K562 (cell line): ENCODE measurements around the gene TSPAN15. TPM values are rescaled to one million over a fixed set of nuclear protein-coding genes. Genes with fewer than 3 reads are reported as not detected.

Source experiments
- ATAC-seq: fragments of 200-7000 bp; cut with Tn5 transposase; 3 replicates; pipeline ENCODE4 v1.9.1; 2020; ENCODE audit warnings: moderate library complexity
- BruUV-seq: library from RNA; stranded (reverse); fragments of 400-500 nt; replicated peaks from 2 replicates; lab custom pipeline; 2021; lab: Mats Ljungman, UMichigan
- CTCF ChIA-PET: fragments of 300-600 bp; formaldehyde crosslinking; extraction: SDS; loops from one replicate; lab custom pipeline; 2021; ENCODE audit warnings: low intra/inter-chr PET ratio; lab: Yijun Ruan, JAX
- POLR2A ChIA-PET: fragments of 300-600, 350-650 bp; sonication (Branson Sonifier 250); formaldehyde crosslinking; extraction: SDS; loops from one replicate; lab custom pipeline; 2021; ENCODE audit warnings: antibody characterized with exemption, inconsistent platforms; lab: Yijun Ruan, JAX
- DNase-seq, 4 experiments: peaks; one replicate each; pipeline versions ENCODE4 v3.0.0 to v3.0.0-alpha.2; 2011 to 2018; ENCODE audit warnings: low spot score in 3 of 4, mixed read lengths in 3 of 4; ENCODE audit errors: extremely low read depth in 1 of 4
- FAIRE-seq: peaks from 2 replicates; lab custom pipeline; 2011; peaks lifted over from hg19 to GRCh38; lab: Jason Lieb, UNC
- H2AFZ ChIP-seq: 2 replicates; pipeline ENCODE4 v1.6.0; 2011; ENCODE audit warnings: low read depth, low read length, control low read depth, inconsistent platforms
- H3K27ac ChIP-seq: fragments of 200-600 bp; 3 replicates; pipeline ENCODE4 v1.8.0; 2011; ENCODE audit warnings: low read depth, mild to moderate bottlenecking, control low read depth, inconsistent platforms, low read length, moderate library complexity, mixed read lengths; ENCODE audit errors: extremely low read depth
- H3K27me3 ChIP-seq, 2 experiments: fragments of 300-600 bp in 1 of 2; 2 replicates in 1 of 2; 3 replicates in 1 of 2; pipeline versions ENCODE4 v1.6.0 to v1.8.0; 2011; ENCODE audit warnings: inconsistent platforms in 2 of 2, low read length in 2 of 2, mild to moderate bottlenecking in 1 of 2, mixed read lengths in 1 of 2, moderate library complexity in 1 of 2; ENCODE audit not compliant: control insufficient read depth in 2 of 2, insufficient read depth in 2 of 2
- H3K36me3 ChIP-seq: fragments of 300-600 bp; 3 replicates; pipeline ENCODE4 v1.8.0; 2011; ENCODE audit warnings: mild to moderate bottlenecking, low read length, inconsistent platforms; ENCODE audit not compliant: control insufficient read depth, insufficient read depth
- H3K4me1 ChIP-seq, 2 experiments: fragments of 200-600 bp in 1 of 2; replicated peaks in 1 of 2; 2 replicates in 1 of 2; 3 replicates in 1 of 2; pipeline versions ENCODE4 v1.5.1 to v1.8.0; 2011; ENCODE audit warnings: inconsistent platforms in 2 of 2, low read length in 2 of 2, mild to moderate bottlenecking in 1 of 2, mixed read lengths in 1 of 2, moderate library complexity in 1 of 2; ENCODE audit not compliant: control insufficient read depth in 2 of 2, insufficient read depth in 2 of 2
- H3K4me2 ChIP-seq: 2 replicates; pipeline ENCODE4 v1.6.1; 2011; ENCODE audit warnings: low read length, control low read depth, inconsistent platforms, mixed read lengths; ENCODE audit not compliant: insufficient read depth
- H3K4me3 ChIP-seq: fragments of 200-600 bp; sonication (generic), shearing (Covaris generic); 2 replicates; pipeline ENCODE4 v1.5.1; 2016; ENCODE audit warnings: control low read depth, inconsistent platforms
- H3K79me2 ChIP-seq: fragments of 200-600 bp; 3 replicates; pipeline ENCODE4 v1.8.0; 2011; ENCODE audit warnings: low read length, inconsistent platforms; ENCODE audit not compliant: control insufficient read depth, insufficient read depth
- H3K9ac ChIP-seq, 2 experiments: 2 replicates each; pipeline versions ENCODE4 v1.6.0 to v1.6.1; 2011; ENCODE audit warnings: low read depth in 2 of 2, low read length in 2 of 2, control low read depth in 1 of 2, inconsistent platforms in 1 of 2, mild to moderate bottlenecking in 1 of 2, mixed read lengths in 1 of 2; ENCODE audit not compliant: insufficient read depth in 1 of 2
- H3K9me1 ChIP-seq: one replicate; pipeline ENCODE4 v1.6.0; 2011; ENCODE audit warnings: inconsistent platforms, mild to moderate bottlenecking, low read length, moderate library complexity; ENCODE audit not compliant: control insufficient read depth, insufficient read depth
- H3K9me3 ChIP-seq: replicated peaks from 2 replicates; pipeline ENCODE4 v1.5.1; 2011; ENCODE audit warnings: low read depth, low read length, inconsistent platforms; ENCODE audit not compliant: control insufficient read depth, insufficient read depth
- H4K20me1 ChIP-seq: replicated peaks from 2 replicates; pipeline ENCODE4 v1.6.1; 2011; ENCODE audit warnings: low read length, inconsistent platforms, mixed read lengths; ENCODE audit not compliant: control insufficient read depth, insufficient read depth
- ETS1 ChIP-seq: conservative IDR thresholded peaks from 2 replicates; pipeline ENCODE4 v1.6.1; 2011; ENCODE audit warnings: low read depth, mild to moderate bottlenecking, low read length; ENCODE audit not compliant: control insufficient read depth
- FOXP1 ChIP-seq: sonication (generic); formaldehyde crosslinking; IDR thresholded peaks from 2 replicates; pipeline ENCODE4 v1.8.0; 2022; ENCODE audit warnings: mild to moderate bottlenecking, missing genetic modification reagents
- FUS ChIP-seq: fragments of 200-400 bp; formaldehyde crosslinking; optimal IDR thresholded peaks from 2 replicates; pipeline ENCODE3; 2017; ENCODE audit warnings: low read depth, low read length
- HMG20A ChIP-seq: fragments of 450-650 bp; formaldehyde crosslinking; conservative IDR thresholded peaks from 2 replicates; pipeline ENCODE4 v1.4.0; 2020; ENCODE audit warnings: mild to moderate bottlenecking, mixed read lengths
- MGA ChIP-seq: fragments of 450-650 bp; IDR thresholded peaks from 2 replicates; pipeline ENCODE4 v1.6.1; 2016; ENCODE audit warnings: mild to moderate bottlenecking, moderate library complexity
- NR0B1 ChIP-seq: fragments of 450-650 bp; IDR thresholded peaks from one replicate; pipeline ENCODE4 v1.6.1; 2018; ENCODE audit warnings: mild to moderate bottlenecking, moderate library complexity; ENCODE audit not compliant: partially characterized antibody
- ZNF217 ChIP-seq: sonication (generic); formaldehyde crosslinking; IDR thresholded peaks from 2 replicates; pipeline ENCODE4 v1.8.0; 2022; ENCODE audit warnings: mild to moderate bottlenecking, missing genetic modification reagents
- ZZZ3 ChIP-seq: fragments of 450-650 bp; IDR thresholded peaks from 2 replicates; pipeline ENCODE4 v1.6.1; 2016; ENCODE audit warnings: antibody characterized with exemption, mild to moderate bottlenecking, moderate library complexity
- WGBS: fragments of 100-300 bp; shearing (Covaris generic); methylation state at CpG from one replicate; pipeline ENCODE4 v1.1.6; 2016; ENCODE audit warnings: low coverage, mixed read lengths; ENCODE audit not compliant: insufficient coverage; ENCODE audit errors: missing lambda C conversion rate; 5-methylcytosine and 5-hydroxymethylcytosine counted together
- in situ Hi-C: fragments of 300-500 bp; cut with MboI; formaldehyde crosslinking; loops from 4 replicates; pipeline ENCODE4 v1.15.0; 2018; ENCODE audit warnings: inconsistent platforms, mixed read lengths
- intact Hi-C: fragments of 100-400 bp; cut with micrococcal nuclease; formaldehyde crosslinking; loops from 2 replicates; pipeline ENCODE4 v1.14.2; 2022
- polyA plus RNA-seq, 8 experiments: library from polyadenylated mRNA; depleted of rRNA in 4 of 8; stranded (reverse) in 5 of 8; unstranded in 3 of 8; fragments of >200 nt; fragmentation: Nextera tagmentation in 2 of 8; fragmentation: Illumina TruSeq in 1 of 8; extraction: Ambion mirVana in 2 of 8; extraction: Trizol in 1 of 8; gene quantifications; 2 replicates each; pipeline versions ENCODE4 v1.2.1 to v1.2.3, GENCODE V29; 2011 to 2014; ENCODE audit warnings: inconsistent platforms in 1 of 8, missing spikeins in 1 of 8
- total RNA-seq, 7 experiments: library from RNA; depleted of rRNA in 6 of 7; stranded (reverse); fragments of >200 nt in 6 of 7; fragmentation: Illumina TruSeq in 2 of 7; extraction: Trizol in 2 of 7; gene quantifications; 2 replicates each; pipeline versions ENCODE4 v1.2.1 to v1.2.3, GENCODE V29; 2011 to 2021; ENCODE audit warnings: low replicate concordance in 1 of 7

TSPAN15 gene
- total and polyA plus RNA-seq, 9 of the 15 experiments (the other 6 are each of a cell fraction or from before 2014, with no cell fraction given): 0.33 to 1.0 (median 0.45) TPM; not detected in 2

GRCh38 chr10:69516796-69517195, 65.5 kb downstream of the TSPAN15 start:
- H3K4me2 ChIP-seq: no peak overlapping the region
- intact Hi-C loops: loop anchor here (10.0 kb wide), 1 partner anchor 268 kb away; no protein-coding TSS in a partner anchor
- H3K9ac ChIP-seq: no peak overlapping the region; a peak in 1 of 4 replicates
- BruUV-seq: no TSS peak
- in situ Hi-C loops: loop anchor here (5.0 kb wide), 1 partner anchor 121 kb away; no protein-coding TSS in a partner anchor
- ATAC-seq (no peak), FAIRE-seq (no peak), DNase-seq (no peak)
- no peak overlapping the region for H3K27ac ChIP-seq
- peaks cover 0 to 28% of the 10 kb centered on the region in 2 experiments; a peak in 4 of 5 replicates for H3K27me3 ChIP-seq
- H3K79me2 ChIP-seq: no peaks in the 10 kb centered on the region
- H3K4me1 ChIP-seq: no peaks in the 10 kb centered on the region
- no peaks in the 10 kb centered on the region for H3K9me1 ChIP-seq
- H4K20me1 ChIP-seq: peaks cover 14% of the 10 kb centered on the region
- WGBS: 0% methylated on average over 4 of the region's 4 CpGs
- H3K36me3 ChIP-seq: no peaks in the 10 kb centered on the region
- POLR2A ChIA-PET: interaction anchor here (0.6 to 0.7 kb wide), 2 partner anchors 43 to 118 kb away, joined by 3 read pairs; no protein-coding TSS in a partner anchor
- no peak overlapping the region for H3K4me3 ChIP-seq
- CTCF ChIA-PET: interaction anchor here (0.8 to 6.5 kb wide), 6 partner anchors 114 to 200 kb away, joined by 3 to 80 read pairs (median 4); partner anchors contain the start of gene FAM241B
- H2AFZ ChIP-seq: no peak overlapping the region
- no peaks in the 10 kb centered on the region for H3K9me3 ChIP-seq
- no peak for TF ChIP-seq NR0B1
- no peak for TF ChIP-seq ZZZ3
- no peak for TF ChIP-seq HMG20A (CRISPR knock-in tag)
- TF ChIP-seq ETS1: no peak
- TF ChIP-seq FOXP1 (CRISPR knock-in tag): no peak
- no peak for TF ChIP-seq FUS
- no peak for TF ChIP-seq ZNF217 (CRISPR knock-in tag)
- no peak for TF ChIP-seq MGA
